ES-I3 (cell line): ENCODE measurements around the gene SPOCK2.

Source experiments
- H3K36me3 ChIP-seq: 2 replicates; pipeline ENCODE4 v1.6.1; 2013; ENCODE audit warnings: mild to moderate bottlenecking, low read length, control low read depth, moderate library complexity; ENCODE audit not compliant: insufficient read depth
- H3K4me1 ChIP-seq: 2 replicates; pipeline ENCODE4 v1.6.1; 2013; ENCODE audit warnings: mild to moderate bottlenecking, control low read depth, low read length; ENCODE audit not compliant: insufficient read depth
- H3K9ac ChIP-seq: 2 replicates; pipeline ENCODE4 v1.6.1; 2013; ENCODE audit warnings: low read depth, mild to moderate bottlenecking, low read length, moderate library complexity
- H3K9me3 ChIP-seq: 2 replicates; pipeline ENCODE4 v1.6.1; 2013; ENCODE audit warnings: mild to moderate bottlenecking, low read length, moderate library complexity; ENCODE audit not compliant: control insufficient read depth, insufficient read depth

The SPOCK2 gene

GRCh38 chr10:72074574-72075375 is 13.6 kb downstream of the SPOCK2 start:
- H3K36me3 ChIP-seq: no peaks in the 10 kb centered on the region
- no peaks in the 10 kb centered on the region for H3K9me3 ChIP-seq
- H3K9ac ChIP-seq: no peak overlapping the region
- no peaks in the 10 kb centered on the region; the same call in 1 of the 2 replicates for H3K4me1 ChIP-seq

GRCh38 chr10:72073708-72074573 is 14.4 kb downstream of the SPOCK2 start:
- Histone ChIP-seq H3K9me3 (no peaks in the 10 kb centered on the region), H3K36me3 (no peaks in the 10 kb centered on the region), H3K9ac (no peak overlapping the region), H3K4me1 (peaks cover 4% of the 10 kb centered on the region; the same call in 1 of the 2 replicates)

- H3K36me3 ChIP-seq: no peaks in the 10 kb centered on the region
- no peak overlapping the region for H3K9ac ChIP-seq
- no peaks in the 10 kb centered on the region for H3K9me3 ChIP-seq
- peaks cover 9% of the 10 kb centered on the region; the same call in 1 of the 2 replicates for H3K4me1 ChIP-seq
Observed at GRCh38 chr10:72072639-72073038, 15.7 kb downstream of the SPOCK2 start.

- Histone ChIP-seq H3K9me3 (no peaks in the 10 kb centered on the region), H3K36me3 (no peaks in the 10 kb centered on the region), H3K4me1 (peaks cover 9% of the 10 kb centered on the region; the same call in 1 of the 2 replicates), H3K9ac (no peak overlapping the region)
Observed at GRCh38 chr10:72072046-72072445, 16.3 kb downstream of the SPOCK2 start.

GRCh38 chr10:72069751-72070526 is 18.4 kb downstream of the SPOCK2 start:
- Histone ChIP-seq H3K36me3 (no peaks in the 10 kb centered on the region), H3K9ac (no peak overlapping the region)

GRCh38 chr10:72068901-72069446 is 19.4 kb downstream of the SPOCK2 start:
- H3K4me1 ChIP-seq: peaks cover 9% of the 10 kb centered on the region; the same call in 1 of the 2 replicates
- H3K9ac ChIP-seq: no peak overlapping the region
- no peaks in the 10 kb centered on the region for H3K36me3 ChIP-seq
- no peaks in the 10 kb centered on the region for H3K9me3 ChIP-seq

More at GRCh38 chr10:72069751-72070526, 18.4 kb downstream of the SPOCK2 start:
- no peaks in the 10 kb centered on the region for H3K9me3 ChIP-seq
- H3K4me1 ChIP-seq: peaks cover 9% of the 10 kb centered on the region; the same call in 1 of the 2 replicates

- Histone ChIP-seq H3K9ac (no peak overlapping the region), H3K4me1 (peaks cover 9% of the 10 kb centered on the region; the same call in 1 of the 2 replicates), H3K36me3 (no peaks in the 10 kb centered on the region), H3K9me3 (no peaks in the 10 kb centered on the region)
Observed at GRCh38 chr10:72068126-72068765, 20.1 kb downstream of the SPOCK2 start.

GRCh38 chr10:72067463-72068125 is 20.8 kb downstream of the SPOCK2 start:
- Histone ChIP-seq H3K9me3 (no peaks in the 10 kb centered on the region), H3K4me1 (peaks cover 9% of the 10 kb centered on the region; the same call in 1 of the 2 replicates), H3K36me3 (no peaks in the 10 kb centered on the region), H3K9ac (no peak overlapping the region)

GRCh38 chr10:72066318-72067284 is 21.8 kb downstream of the SPOCK2 start:
- no peaks in the 10 kb centered on the region for H3K9me3 ChIP-seq
- H3K4me1 ChIP-seq: peaks cover 9% of the 10 kb centered on the region; the same call in 1 of the 2 replicates
- no peaks in the 10 kb centered on the region for H3K36me3 ChIP-seq
- H3K9ac ChIP-seq: no peak overlapping the region

GRCh38 chr10:72065439-72066025 is 22.8 kb downstream of the SPOCK2 start:
- H3K4me1 ChIP-seq: peaks cover 17% of the 10 kb centered on the region; the same call in 1 of the 2 replicates
- H3K9me3 ChIP-seq: no peaks in the 10 kb centered on the region
- no peaks in the 10 kb centered on the region for H3K36me3 ChIP-seq
- H3K9ac ChIP-seq: no peak overlapping the region

GRCh38 chr10:72063703-72064391 is 24.5 kb downstream of the SPOCK2 start:
- Histone ChIP-seq H3K9ac (no peak overlapping the region), H3K9me3 (no peaks in the 10 kb centered on the region), H3K36me3 (no peaks in the 10 kb centered on the region), H3K4me1 (peaks cover 13% of the 10 kb centered on the region; the same call in 1 of the 2 replicates)
